Activated naive CD8-positive, alpha-beta T cell treated with anti-CD3 and anti-CD28 coated beads for 36 hours (primary cell): ENCODE data around the gene MICAL2. TPM values are rescaled to one million over a fixed set of nuclear protein-coding genes. Genes with fewer than 3 reads are reported as not detected.

Source experiments
- DNase-seq: peaks from one replicate; pipeline ENCODE4 v3.0.0; 2021
- H3K27ac Mint-ChIP-seq: one replicate; pipeline ENCODE4 v1.8.0; 2022; ENCODE audit warnings: mild to moderate bottlenecking, moderate library complexity, mixed read lengths
- H3K27me3 Mint-ChIP-seq: one replicate; pipeline ENCODE4 v1.8.0; 2022; ENCODE audit warnings: mild to moderate bottlenecking, mixed read lengths
- H3K36me3 Mint-ChIP-seq: one replicate; pipeline ENCODE4 v1.8.0; 2021; ENCODE audit warnings: mild to moderate bottlenecking, mixed read lengths
- H3K4me1 Mint-ChIP-seq: one replicate; pipeline ENCODE4 v1.8.0; 2021; ENCODE audit warnings: mixed read lengths
- H3K4me3 Mint-ChIP-seq: one replicate; pipeline ENCODE4 v1.8.0; 2022; ENCODE audit warnings: mild to moderate bottlenecking, moderate library complexity, mixed read lengths
- H3K9me3 Mint-ChIP-seq: one replicate; pipeline ENCODE4 v1.8.0; 2022; ENCODE audit warnings: mixed read lengths
- total RNA-seq, 2 experiments: library from RNA; stranded (reverse); gene quantifications; one replicate each; pipeline ENCODE4 v1.2.3, GENCODE V29; 2021

Gene MICAL2
- total RNA-seq, 2 experiments from 2014 or later: 54.4 to 59.7 TPM

DNA sequence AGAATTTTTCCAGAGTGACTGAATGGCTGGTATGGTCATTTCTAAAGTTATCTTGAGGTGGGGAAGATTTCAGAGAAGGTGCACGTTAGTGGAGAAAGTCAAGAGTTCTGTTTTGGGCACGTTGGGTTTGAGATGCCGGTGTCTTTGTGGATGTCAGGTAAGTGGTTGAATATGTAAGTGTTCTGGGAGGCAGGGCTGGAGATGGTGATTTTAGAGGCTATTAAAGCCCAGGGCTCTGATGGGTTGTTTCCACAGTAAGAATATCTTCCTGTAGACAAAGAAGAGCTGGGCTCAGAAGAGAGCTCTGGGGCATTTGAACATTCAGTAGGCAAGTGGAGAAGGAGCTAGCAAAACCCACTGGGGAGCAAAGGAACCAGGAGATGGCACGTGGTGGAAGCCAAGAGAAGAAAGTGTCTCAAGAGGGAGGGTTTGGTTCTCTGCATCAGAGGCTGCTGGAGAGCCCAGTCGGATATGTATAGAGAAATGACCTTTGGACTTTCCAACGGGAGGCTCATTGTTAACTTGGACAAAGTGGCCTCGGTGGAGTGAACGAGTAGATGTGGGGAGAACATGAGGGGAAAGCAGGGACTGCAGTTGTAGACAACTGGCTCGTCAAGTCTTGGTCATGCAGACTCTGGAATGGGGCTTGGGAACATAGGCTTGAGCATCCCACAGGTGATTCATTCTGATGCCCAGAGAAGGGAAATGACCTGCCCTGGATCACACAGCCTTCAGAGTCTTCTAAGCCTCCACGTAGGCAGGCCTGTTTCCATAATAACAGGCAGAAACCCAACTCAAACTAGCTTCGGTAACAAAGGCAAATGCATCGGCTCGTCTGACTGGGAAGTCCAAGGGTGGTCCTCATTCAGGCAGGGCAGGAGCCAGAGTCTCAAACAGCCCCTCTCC is 168.6 kb downstream of the MICAL2 start:
- Mint-ChIP-seq H3K4me1 (peaks cover 2% of the 10 kb centered on the region), H3K9me3 (no peaks in the 10 kb centered on the region), H3K4me3 (no peak overlapping the region), H3K27ac (no peak overlapping the region), H3K27me3 (no peaks in the 10 kb centered on the region), H3K36me3 (no peaks in the 10 kb centered on the region)
- no peak for DNase-seq

DNA sequence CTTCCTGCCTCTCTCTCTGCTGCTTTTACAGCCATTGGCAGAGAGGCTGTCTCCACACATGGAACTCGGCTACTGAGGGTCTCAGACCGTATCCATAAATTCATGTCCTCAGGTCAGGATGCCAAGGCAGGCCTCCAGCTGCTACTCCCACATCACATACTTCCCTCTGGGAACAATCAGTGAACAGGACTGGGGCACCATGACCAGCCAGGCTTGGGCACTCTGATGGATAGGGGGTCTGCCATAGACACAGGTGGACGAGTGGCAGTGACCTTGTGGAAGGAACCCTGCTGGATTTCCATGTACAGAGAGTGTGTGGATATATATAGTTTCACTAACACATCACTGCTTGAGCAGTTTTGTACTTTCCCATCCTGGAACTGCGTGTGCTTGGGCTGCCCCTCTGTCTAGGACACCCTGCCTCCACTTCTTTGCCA is 169.3 kb downstream of the MICAL2 start:
- Mint-ChIP-seq H3K9me3 (no peaks in the 10 kb centered on the region), H3K4me3 (no peak overlapping the region)

DNA sequence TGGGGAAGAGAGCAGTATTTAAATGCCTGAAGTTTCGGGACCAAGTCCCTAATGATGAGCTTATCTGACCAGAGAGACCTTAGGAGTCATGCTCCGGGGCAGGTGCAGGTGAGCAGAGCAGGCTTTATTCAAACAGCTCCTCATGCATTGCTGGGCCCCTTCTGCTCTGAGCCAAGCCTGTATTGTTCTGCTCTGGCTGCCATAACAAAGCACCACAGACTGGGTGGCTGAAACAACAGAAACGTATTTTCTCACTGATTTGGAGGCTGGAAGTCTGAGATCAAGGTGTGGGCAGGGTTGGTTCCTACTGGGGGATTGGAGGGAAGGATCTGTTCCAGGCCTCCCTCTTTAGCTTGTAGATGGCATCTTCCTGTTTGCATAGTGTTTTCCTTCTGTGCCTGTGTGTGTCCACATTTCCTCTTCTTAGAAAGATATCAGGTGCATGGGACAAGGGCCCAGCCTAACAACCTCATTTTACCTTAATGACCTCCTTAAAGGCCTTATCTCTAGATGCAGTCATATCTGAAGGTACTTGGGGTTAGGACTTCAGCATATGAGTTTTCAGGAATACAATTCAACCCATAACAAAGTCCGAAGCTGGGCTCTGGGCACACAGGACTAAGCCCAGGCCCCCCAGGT is 169.9 kb downstream of the MICAL2 start:
- DNase-seq: no peak
- Mint-ChIP-seq H3K9me3 (no peaks in the 10 kb centered on the region), H3K27ac (no peak overlapping the region), H3K36me3 (no peaks in the 10 kb centered on the region), H3K4me1 (peaks cover 2% of the 10 kb centered on the region), H3K4me3 (no peak overlapping the region), H3K27me3 (no peaks in the 10 kb centered on the region)

More for the DNA sequence above, 169.3 kb downstream of the MICAL2 start:
- no peak overlapping the region for H3K27ac Mint-ChIP-seq
- no peaks in the 10 kb centered on the region for H3K36me3 Mint-ChIP-seq
- DNase-seq: no peak
- no peaks in the 10 kb centered on the region for H3K27me3 Mint-ChIP-seq
- peaks cover 2% of the 10 kb centered on the region for H3K4me1 Mint-ChIP-seq

DNA sequence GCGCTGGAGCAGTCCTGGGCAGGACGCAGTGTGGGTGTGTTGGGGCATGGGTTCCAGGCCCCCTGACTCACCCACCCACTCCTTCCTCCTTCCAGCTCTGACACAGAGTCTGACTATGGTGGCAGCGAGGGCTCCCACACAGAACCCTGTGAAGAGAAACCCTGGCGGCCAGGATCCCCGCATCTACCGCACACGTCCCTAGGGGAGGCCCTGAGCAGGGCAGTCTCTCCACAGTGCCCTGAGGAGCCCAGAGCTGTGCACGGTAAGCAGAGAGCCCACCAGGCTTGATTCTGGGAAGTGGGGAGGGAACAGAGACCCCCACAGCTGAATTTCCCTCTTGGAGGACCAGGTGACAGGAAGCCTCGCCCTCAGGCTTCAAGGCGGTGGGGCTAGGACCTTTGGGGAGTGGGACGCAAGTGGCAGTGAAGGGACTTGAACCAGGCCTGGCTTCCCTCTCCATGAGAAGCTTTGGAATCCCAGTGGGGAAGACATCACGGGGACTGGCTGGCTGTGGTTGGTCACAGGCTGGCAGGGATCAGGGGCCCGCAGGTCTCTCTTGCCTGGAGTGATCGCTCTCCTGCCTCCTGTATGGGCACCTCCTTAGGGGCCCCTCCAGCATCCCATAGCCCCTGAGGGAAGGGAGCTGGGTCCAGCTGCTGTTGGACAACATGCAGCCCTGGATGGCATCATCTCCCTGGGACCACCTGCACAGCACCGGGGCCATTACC is 170.6 kb downstream of the MICAL2 start:
- no peaks in the 10 kb centered on the region for H3K36me3 Mint-ChIP-seq
- no peaks in the 10 kb centered on the region for H3K9me3 Mint-ChIP-seq
- DNase-seq: no peak
- peaks cover 2% of the 10 kb centered on the region for H3K4me1 Mint-ChIP-seq
- no peaks in the 10 kb centered on the region for H3K27me3 Mint-ChIP-seq
- no peak overlapping the region for H3K4me3 Mint-ChIP-seq
- H3K27ac Mint-ChIP-seq: no peak overlapping the region

DNA sequence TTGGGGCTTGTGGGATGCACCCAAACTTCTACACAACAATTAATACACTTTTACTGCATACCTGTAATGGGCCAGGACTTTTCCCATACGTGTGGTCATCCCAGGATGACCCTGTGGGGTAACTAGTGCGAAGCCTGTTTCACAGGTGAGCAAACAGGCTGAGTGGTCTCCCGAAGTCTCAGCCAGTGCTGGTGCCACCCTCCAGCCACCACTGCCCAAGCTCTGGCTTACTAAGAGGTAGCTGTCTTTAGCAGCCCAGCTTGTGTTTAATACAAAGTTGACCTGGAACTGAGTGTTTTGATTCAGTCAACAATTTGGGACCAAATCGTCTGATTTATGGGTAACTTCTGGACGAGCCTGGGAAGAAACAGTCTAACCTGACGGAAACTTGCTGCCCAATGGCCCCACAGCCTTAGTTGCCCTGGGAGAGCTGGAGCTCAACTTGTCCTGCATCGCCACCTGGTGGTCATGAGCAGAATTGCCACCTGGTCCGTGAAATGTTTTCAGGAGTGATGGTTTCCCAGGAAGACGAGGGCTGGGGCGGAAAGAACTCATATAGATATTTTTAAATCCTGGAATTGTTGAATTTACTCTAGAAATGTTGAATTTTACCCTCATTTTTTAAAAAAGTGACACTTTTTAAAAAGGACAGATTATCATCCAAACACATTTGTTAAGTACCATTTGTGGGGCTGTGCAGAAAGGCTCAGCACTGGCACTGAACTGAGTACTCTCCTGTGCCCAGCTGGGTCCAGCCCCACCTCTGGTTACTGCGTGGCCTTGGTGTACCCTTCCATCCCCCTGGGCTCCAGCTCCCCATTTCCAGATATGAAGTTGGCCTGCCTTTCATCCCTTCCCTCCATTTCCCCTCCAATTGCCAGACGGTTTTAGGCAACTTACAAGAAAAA is 171.4 kb downstream of the MICAL2 start:
- no peak overlapping the region for H3K27ac Mint-ChIP-seq
- no peaks in the 10 kb centered on the region for H3K27me3 Mint-ChIP-seq

DNA sequence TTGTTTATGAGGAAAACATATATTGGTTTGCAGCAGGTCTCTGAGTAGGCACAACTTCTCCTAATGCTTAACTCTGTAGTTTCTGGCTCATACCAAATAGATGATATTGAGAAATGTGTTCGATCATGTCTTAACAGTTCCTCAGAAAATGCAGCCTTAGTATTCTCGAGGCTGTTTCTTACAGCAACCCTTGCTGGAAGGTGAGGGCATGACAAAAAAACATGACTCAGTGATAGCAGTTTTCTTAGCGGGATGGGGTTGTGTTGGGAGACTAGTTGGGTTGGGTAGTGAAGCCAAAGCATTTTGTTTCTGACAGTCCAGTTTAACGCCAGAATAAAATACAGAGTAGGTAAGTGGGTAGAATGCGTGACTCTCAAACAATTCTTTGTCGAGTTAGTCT is 172.3 kb downstream of the MICAL2 start:
- no peak for DNase-seq
- Mint-ChIP-seq H3K27ac (no peak overlapping the region), H3K4me3 (no peak overlapping the region), H3K36me3 (no peaks in the 10 kb centered on the region), H3K4me1 (peaks cover 2% of the 10 kb centered on the region), H3K9me3 (no peaks in the 10 kb centered on the region), H3K27me3 (no peaks in the 10 kb centered on the region)

More for the DNA sequence above, 171.4 kb downstream of the MICAL2 start:
- peak; percentile 63 for DNase-seq
- Mint-ChIP-seq H3K4me1 (peaks cover 2% of the 10 kb centered on the region), H3K36me3 (no peaks in the 10 kb centered on the region), H3K9me3 (no peaks in the 10 kb centered on the region), H3K4me3 (no peak overlapping the region)

DNA sequence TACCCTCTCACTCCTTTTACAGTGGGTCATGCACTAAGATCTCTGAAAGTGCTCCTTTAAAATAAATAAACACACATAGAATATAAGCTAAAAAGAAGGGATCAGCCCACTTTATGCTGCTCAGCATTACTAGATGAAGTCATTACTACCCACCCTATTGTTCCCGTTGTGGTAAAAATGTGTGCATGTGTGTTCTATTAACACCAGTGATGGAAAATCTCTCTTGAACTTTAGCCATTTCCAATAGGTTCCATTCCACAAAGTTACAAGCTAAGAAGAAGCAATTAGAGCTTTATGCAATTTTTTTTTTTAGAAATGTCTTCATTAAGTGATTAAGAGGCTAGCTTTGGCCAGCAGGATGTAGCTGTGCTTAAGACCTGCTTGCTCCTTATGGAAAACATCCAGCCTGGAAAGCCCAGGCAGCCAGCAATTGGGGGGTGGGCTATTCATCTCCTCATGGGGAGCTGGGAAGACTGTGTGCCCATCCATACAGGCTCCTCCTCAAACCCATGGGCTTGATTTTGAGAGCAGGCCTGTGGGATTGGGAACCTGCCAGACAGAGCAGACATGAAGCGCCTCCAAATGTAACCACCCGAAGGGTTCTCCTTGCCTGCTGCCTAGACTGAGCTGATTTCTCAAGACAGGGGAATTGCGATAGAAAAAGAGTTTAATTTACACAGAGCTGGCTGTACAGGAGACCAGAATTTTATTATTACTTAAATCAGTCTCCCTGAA is 174.1 kb downstream of the MICAL2 start:
- Mint-ChIP-seq H3K27me3 (no peaks in the 10 kb centered on the region), H3K9me3 (no peaks in the 10 kb centered on the region), H3K4me3 (no peak overlapping the region), H3K36me3 (no peaks in the 10 kb centered on the region), H3K27ac (no peak overlapping the region), H3K4me1 (peaks cover 2% of the 10 kb centered on the region)
- no peak for DNase-seq

DNA sequence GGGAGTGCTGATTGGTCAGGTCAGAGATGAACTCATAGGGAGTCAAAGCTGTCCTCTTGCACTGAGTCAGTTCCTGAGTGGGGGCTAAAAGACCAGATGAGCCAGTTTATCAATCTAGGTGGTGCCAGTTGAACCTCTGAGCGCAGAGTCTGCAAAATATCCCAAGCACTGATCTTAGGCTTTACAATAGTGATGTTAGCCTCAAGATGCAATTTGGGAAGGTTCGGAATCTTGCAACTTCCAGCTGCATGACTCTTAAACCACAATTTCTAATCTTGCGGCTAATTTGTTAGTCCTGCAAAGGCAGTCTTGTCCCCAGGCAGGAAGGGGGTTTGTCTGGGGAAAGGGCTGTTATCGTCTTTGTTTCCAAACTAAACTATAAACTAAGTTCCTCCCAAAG is 174.7 kb downstream of the MICAL2 start:
- no peak overlapping the region for H3K27ac Mint-ChIP-seq
- H3K9me3 Mint-ChIP-seq: no peaks in the 10 kb centered on the region
- H3K27me3 Mint-ChIP-seq: no peaks in the 10 kb centered on the region
- DNase-seq: no peak
- no peaks in the 10 kb centered on the region for H3K36me3 Mint-ChIP-seq
- H3K4me1 Mint-ChIP-seq: peaks cover 2% of the 10 kb centered on the region
- no peak overlapping the region for H3K4me3 Mint-ChIP-seq

DNA sequence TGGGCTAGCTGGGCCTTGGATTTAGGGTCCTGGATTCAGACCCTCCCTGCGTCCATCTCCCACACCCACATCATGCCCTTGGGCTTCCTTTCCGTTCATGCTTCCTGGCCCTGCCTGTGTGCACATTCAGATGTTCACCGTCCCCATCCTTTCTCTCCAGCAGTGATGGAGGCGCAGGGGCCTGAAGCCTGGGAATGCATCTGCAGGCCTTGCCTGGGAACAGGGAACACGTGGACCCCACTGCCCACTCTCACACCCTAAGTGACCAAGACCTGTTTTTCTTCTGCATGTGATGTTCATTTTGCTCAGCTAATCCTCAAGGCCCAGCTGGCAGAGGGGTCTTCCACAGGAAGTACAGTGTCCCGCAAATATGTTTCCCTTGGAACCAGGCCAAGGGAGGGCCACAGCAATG is 175.4 kb downstream of the MICAL2 start:
- no peak for DNase-seq
- H3K4me3 Mint-ChIP-seq: no peak overlapping the region
- no peaks in the 10 kb centered on the region for H3K27me3 Mint-ChIP-seq
- peaks cover 4% of the 10 kb centered on the region for H3K4me1 Mint-ChIP-seq
- H3K27ac Mint-ChIP-seq: no peak overlapping the region
- H3K9me3 Mint-ChIP-seq: no peaks in the 10 kb centered on the region
- no peaks in the 10 kb centered on the region for H3K36me3 Mint-ChIP-seq

DNA sequence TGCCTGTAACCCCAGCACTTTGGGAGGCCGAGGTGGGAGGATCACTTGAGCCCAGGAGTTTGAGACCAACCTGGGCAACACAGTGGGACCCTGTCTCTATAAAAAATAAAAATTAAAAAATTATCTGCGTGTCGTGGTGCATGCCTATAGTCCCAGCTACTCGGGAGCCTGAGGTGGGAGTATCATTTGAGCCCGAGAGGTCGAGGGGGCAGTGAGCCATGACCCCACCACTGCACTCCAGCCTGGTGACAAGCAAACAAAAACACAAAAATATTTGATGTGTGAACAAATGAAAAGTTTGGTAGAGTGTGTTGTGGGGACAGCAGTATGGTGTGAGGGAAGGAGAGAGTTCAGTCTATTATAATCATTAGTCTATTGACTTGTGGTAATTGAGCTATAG is 176.2 kb downstream of the MICAL2 start:
- Mint-ChIP-seq H3K36me3 (no peaks in the 10 kb centered on the region), H3K9me3 (no peaks in the 10 kb centered on the region), H3K4me1 (peaks cover 4% of the 10 kb centered on the region), H3K4me3 (no peak overlapping the region), H3K27me3 (no peaks in the 10 kb centered on the region), H3K27ac (no peak overlapping the region)
- no peak for DNase-seq

DNA sequence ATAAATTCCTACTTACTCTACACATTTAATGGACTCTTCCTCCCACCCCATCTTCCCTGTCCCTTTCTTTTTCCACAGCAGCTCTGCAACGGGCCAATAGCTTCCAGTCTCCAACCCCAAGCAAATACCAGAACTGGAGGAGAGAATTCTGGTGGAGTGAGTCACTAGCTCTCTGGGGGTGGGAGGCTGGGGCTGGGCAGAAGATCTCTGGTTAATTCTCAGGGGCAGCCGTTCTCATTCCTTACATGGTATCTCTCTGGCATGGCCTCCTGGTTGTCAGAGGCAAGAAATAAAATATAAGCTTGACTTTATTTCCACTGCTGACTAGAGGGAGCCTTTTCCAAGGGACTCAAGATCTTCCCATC is 176.6 kb downstream of the MICAL2 start:
- no peak overlapping the region for H3K4me3 Mint-ChIP-seq
- H3K9me3 Mint-ChIP-seq: no peaks in the 10 kb centered on the region
- no peak for DNase-seq
- no peak overlapping the region for H3K27ac Mint-ChIP-seq
- H3K36me3 Mint-ChIP-seq: no peaks in the 10 kb centered on the region
- H3K27me3 Mint-ChIP-seq: no peaks in the 10 kb centered on the region
- peaks cover 2% of the 10 kb centered on the region for H3K4me1 Mint-ChIP-seq

DNA sequence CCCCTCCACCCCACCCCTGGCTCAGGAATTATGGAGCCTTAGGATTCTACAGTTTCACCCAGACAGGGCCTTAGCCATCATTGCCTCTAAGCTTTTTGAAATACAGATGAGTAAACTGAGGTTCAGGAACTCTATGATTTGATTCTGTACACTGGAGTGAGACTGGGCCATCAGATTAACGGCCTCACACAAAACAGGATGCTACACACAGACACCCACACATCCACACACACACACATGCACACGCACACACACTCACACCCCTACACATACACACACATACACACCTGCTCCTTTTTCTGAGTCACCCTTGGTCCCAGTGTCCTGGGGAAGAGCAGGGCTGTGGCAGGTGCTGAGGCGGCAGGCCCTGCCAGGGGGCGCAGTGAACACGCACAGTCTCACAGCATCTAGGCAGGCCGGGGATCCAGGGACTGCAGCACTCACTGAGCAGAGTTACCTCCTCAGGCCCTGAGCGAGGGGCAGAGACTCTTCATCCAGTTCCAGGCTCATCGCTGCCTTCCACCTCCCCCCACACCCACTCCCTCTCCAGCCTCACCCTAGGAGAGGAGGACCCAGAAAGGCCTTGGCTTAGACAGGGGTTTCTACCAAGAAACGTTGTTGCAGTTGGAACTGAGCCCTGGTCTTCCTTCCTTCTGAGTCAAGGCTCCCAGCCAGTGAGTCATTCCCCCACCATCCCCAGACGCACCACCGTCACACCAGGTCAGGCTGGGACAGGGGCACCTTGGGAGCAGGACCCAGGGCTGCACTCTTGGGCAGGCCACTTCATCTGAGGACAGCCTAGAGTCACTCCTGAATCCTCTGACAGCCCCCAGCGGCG is 177.2 kb downstream of the MICAL2 start:
- Mint-ChIP-seq H3K4me1 (peaks cover 2% of the 10 kb centered on the region), H3K9me3 (no peaks in the 10 kb centered on the region), H3K4me3 (no peak overlapping the region), H3K27me3 (no peaks in the 10 kb centered on the region), H3K27ac (no peak overlapping the region), H3K36me3 (no peaks in the 10 kb centered on the region)
- no peak for DNase-seq

DNA sequence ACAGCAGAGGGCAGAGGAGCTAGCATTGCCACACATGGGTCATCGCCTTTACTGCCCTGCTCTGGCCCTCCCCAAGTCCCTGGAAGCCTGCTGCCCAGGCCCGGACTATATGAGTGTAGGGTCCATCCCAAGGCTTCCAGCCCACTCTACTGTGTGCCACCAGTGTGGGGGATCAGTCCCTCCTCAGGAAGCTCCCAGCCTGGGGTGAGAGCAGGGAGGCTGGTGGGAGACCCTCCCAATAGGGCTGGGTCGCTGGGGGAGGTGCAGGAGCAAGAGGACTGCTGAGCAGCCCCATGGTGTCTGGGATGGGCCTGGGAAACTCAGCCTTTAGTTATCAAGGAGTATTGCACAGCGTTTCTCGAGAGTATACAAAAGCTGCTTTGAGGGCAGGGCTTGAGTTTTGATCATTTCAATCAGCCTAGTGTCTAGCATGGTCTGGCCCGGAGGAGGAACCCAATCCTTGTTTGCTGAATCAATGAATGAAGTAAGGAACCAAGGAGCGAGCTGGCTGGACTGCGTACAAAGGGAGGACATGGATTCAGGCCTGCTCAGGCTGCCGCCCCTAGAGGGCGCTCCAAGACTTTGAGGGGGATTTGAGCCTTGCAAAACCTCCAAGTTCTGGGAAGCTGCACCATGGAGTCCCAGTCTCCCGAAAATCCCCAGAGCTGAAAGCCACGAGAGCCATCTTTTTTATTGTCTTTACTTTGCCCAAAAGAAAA is 178.0 kb downstream of the MICAL2 start:
- peak; percentile 49 for DNase-seq
- H3K27ac Mint-ChIP-seq: no peak overlapping the region
- H3K4me1 Mint-ChIP-seq: peaks cover 2% of the 10 kb centered on the region
- no peaks in the 10 kb centered on the region for H3K27me3 Mint-ChIP-seq
- no peaks in the 10 kb centered on the region for H3K36me3 Mint-ChIP-seq
- H3K9me3 Mint-ChIP-seq: no peaks in the 10 kb centered on the region
- H3K4me3 Mint-ChIP-seq: no peak overlapping the region
